Inflammatory macrophage treated with lipopolysaccharide for 1 hour (primary cell): Measurements from ENCODE around the gene CNTFR.

Source experiments
- DNase-seq, 2 donors: peaks; one replicate each; pipeline ENCODE4 v3.0.0-alpha.2; 2020 to 2022

The CNTFR gene

GRCh38 chr9:34572092-34572491, 17.4 kb downstream of the CNTFR start:
- peak; percentile 31 to 33 for DNase-seq

- no peak for DNase-seq
These were observed 18.1 kb downstream of the CNTFR start for GRCh38 chr9:34571481-34571810.

- DNase-seq: no peak
These were observed 18.6 kb downstream of the CNTFR start for GRCh38 chr9:34570809-34571480.

GRCh38 chr9:34570376-34570775, 19.1 kb downstream of the CNTFR start:
- no peak for DNase-seq

- no peak for DNase-seq
These were observed 20.8 kb downstream of the CNTFR start for GRCh38 chr9:34568774-34569173.

- DNase-seq: no peak
These were observed 21.4 kb downstream of the CNTFR start for GRCh38 chr9:34568133-34568532.

GRCh38 chr9:34566972-34567371, 22.6 kb downstream of the CNTFR start:
- no peak for DNase-seq

GRCh38 chr9:34566322-34566721, 23.2 kb downstream of the CNTFR start:
- no peak for DNase-seq

- no peak for DNase-seq
These were observed 23.7 kb downstream of the CNTFR start for GRCh38 chr9:34565856-34566255.

GRCh38 chr9:34564617-34565016, 24.9 kb downstream of the CNTFR start:
- no peak for DNase-seq

GRCh38 chr9:34563262-34563661, 26.3 kb downstream of the CNTFR start:
- no peak for DNase-seq

GRCh38 chr9:34562135-34562745, 27.3 kb downstream of the CNTFR start:
- DNase-seq: peak in 1 of 2 donors; percentile 61

GRCh38 chr9:34560599-34561214, 28.8 kb downstream of the CNTFR start:
- DNase-seq: no peak

GRCh38 chr9:34559624-34560455, 29.7 kb downstream of the CNTFR start:
- peak; percentile 63 to 81 for DNase-seq

GRCh38 chr9:34558919-34559623, 30.5 kb downstream of the CNTFR start:
- no peak for DNase-seq

GRCh38 chr9:34558364-34558763, 31.2 kb downstream of the CNTFR start:
- DNase-seq: no peak

- DNase-seq: no peak
These were observed 31.9 kb downstream of the CNTFR start for GRCh38 chr9:34557426-34558321.

GRCh38 chr9:34556949-34557348, 32.6 kb downstream of the CNTFR start:
- DNase-seq: no peak

- no peak for DNase-seq
These were observed 33.5 kb downstream of the CNTFR start for GRCh38 chr9:34555936-34556525.

GRCh38 chr9:34555500-34555899, 34.0 kb downstream of the CNTFR start:
- no peak for DNase-seq

GRCh38 chr9:34555002-34555348, 34.5 kb downstream of the CNTFR start:
- no peak for DNase-seq
